A673 (cell line): ENCODE data around the gene IGF2R. TPM values are rescaled to one million over a fixed set of nuclear protein-coding genes. Genes with fewer than 3 reads are reported as not detected.

ENCODE experiments used
- BruUV-seq: library from RNA; stranded (reverse); fragments of 400-500 nt; replicated peaks from 2 replicates; lab custom pipeline; 2021; lab: Mats Ljungman, UMichigan
- CTCF ChIA-PET: fragments of 300-600 bp; sonication (Branson Sonifier 250); formaldehyde crosslinking; loops from one replicate; lab custom pipeline; 2022; ENCODE audit warnings: antibody characterized with exemption; lab: Charles Lee
- POLR2A ChIA-PET: fragments of 300-600 bp; sonication (Branson Sonifier 250); formaldehyde crosslinking; loops from one replicate; lab custom pipeline; 2022; ENCODE audit warnings: antibody characterized with exemption; ENCODE audit not compliant: low non-redundant PET; lab: Charles Lee
- DNase-seq: peaks from one replicate; pipeline ENCODE4 v3.0.0-alpha.2; 2015; ENCODE audit warnings: low spot score
- H3K27ac ChIP-seq: fragments of 200-600 bp; sonication (generic); 2 replicates; pipeline ENCODE4 v1.5.1; 2016; ENCODE audit warnings: mixed run types, low read depth, mild to moderate bottlenecking, mixed read lengths, antibody characterized with exemption, low read length; ENCODE audit not compliant: poor library complexity, severe bottlenecking
- H3K27me3 ChIP-seq: fragments of 200-600 bp; sonication (generic); replicated peaks from 2 replicates; pipeline ENCODE4 v1.6.1; 2017; ENCODE audit warnings: mixed run types, low read depth, mild to moderate bottlenecking, mixed read lengths, antibody characterized with exemption, low read length; ENCODE audit not compliant: insufficient read depth, poor library complexity
- H3K36me3 ChIP-seq: fragments of 200-600 bp; sonication (generic); 2 replicates; pipeline ENCODE4 v1.6.1; 2016; ENCODE audit warnings: mixed run types, mild to moderate bottlenecking, mixed read lengths, antibody characterized with exemption, low read length; ENCODE audit not compliant: insufficient read depth, poor library complexity, severe bottlenecking
- H3K4me1 ChIP-seq: fragments of 200-600 bp; sonication (generic); 2 replicates; pipeline ENCODE4 v1.6.1; 2017; ENCODE audit warnings: mixed run types, mild to moderate bottlenecking, mixed read lengths, antibody characterized with exemption, low read length; ENCODE audit not compliant: insufficient read depth, poor library complexity, severe bottlenecking
- H3K4me3 ChIP-seq: fragments of 200-600 bp; sonication (generic); 2 replicates; pipeline ENCODE4 v1.5.1; 2016; ENCODE audit warnings: low read depth, mixed run types, mild to moderate bottlenecking, mixed read lengths, low read length; ENCODE audit not compliant: poor library complexity, severe bottlenecking
- H3K9me3 ChIP-seq: fragments of 200-600 bp; sonication (generic); 2 replicates; pipeline ENCODE4 v1.6.1; 2016; ENCODE audit warnings: mixed run types, low read depth, mild to moderate bottlenecking, mixed read lengths, antibody characterized with exemption, low read length; ENCODE audit not compliant: poor library complexity, severe bottlenecking
- CTCF ChIP-seq: fragments of 300-800, 200-600 bp; sonication (generic); conservative IDR thresholded peaks from 2 replicates; pipeline ENCODE4 v1.5.1; 2017; ENCODE audit warnings: low read depth, mild to moderate bottlenecking, antibody characterized with exemption, low read length, moderate library complexity, mixed read lengths
- EZH2 ChIP-seq: fragments of 200-600 bp; sonication (generic); IDR thresholded peaks from 2 replicates; pipeline ENCODE4 v1.6.1; 2017; ENCODE audit warnings: borderline replicate concordance, low read depth, mild to moderate bottlenecking, mixed read lengths, antibody characterized with exemption, low read length; ENCODE audit not compliant: poor library complexity, severe bottlenecking
- intact Hi-C: fragments of 100-400 bp; cut with micrococcal nuclease; formaldehyde crosslinking; loops from one replicate; pipeline ENCODE4 v1.10.0; 2022; ENCODE audit not compliant: unreplicated experiment
- total RNA-seq: library from RNA; stranded (reverse); gene quantifications from 2 replicates; pipeline ENCODE4 v1.2.3, GENCODE V29; 2021

IGF2R gene
- total RNA-seq, 1 experiment from 2014 or later = 67.4 TPM

- Histone ChIP-seq H3K27me3 (no peaks in the 10 kb centered on the region), H3K9me3 (no peaks in the 10 kb centered on the region), H3K4me3 (no peak overlapping the region), H3K27ac (no peak overlapping the region), H3K4me1 (no peaks in the 10 kb centered on the region), H3K36me3 (no peaks in the 10 kb centered on the region)
- ChIA-PET POLR2A (no interaction called here), CTCF (no interaction called here)
- intact Hi-C loops = no loop called here
- no peak for DNase-seq
- no TSS peak for BruUV-seq
- TF ChIP-seq CTCF (no peak), EZH2 (no peak)
Measured at GRCh38 chr6:160141001-160141726, 172.3 kb downstream of the IGF2R start.

GRCh38 chr6:160142115-160142715 is 173.3 kb downstream of the IGF2R start:
- no peak overlapping the region for H3K27ac ChIP-seq
- H3K4me1 ChIP-seq = no peaks in the 10 kb centered on the region
- BruUV-seq = no TSS peak
- CTCF ChIA-PET = no interaction called here
- H3K4me3 ChIP-seq = no peak overlapping the region
- no peaks in the 10 kb centered on the region for H3K9me3 ChIP-seq
- POLR2A ChIA-PET = no interaction called here
- DNase-seq = no peak
- H3K27me3 ChIP-seq = no peaks in the 10 kb centered on the region
- TF ChIP-seq CTCF = no peak
- no peak for TF ChIP-seq EZH2
- no peaks in the 10 kb centered on the region for H3K36me3 ChIP-seq
- intact Hi-C loops = no loop called here

GRCh38 chr6:160146454-160147145 is 177.7 kb downstream of the IGF2R start:
- no peaks in the 10 kb centered on the region for H3K4me1 ChIP-seq
- BruUV-seq = no TSS peak
- no peak for TF ChIP-seq CTCF
- TF ChIP-seq EZH2 = no peak
- H3K27me3 ChIP-seq = no peaks in the 10 kb centered on the region
- ChIA-PET CTCF (no interaction called here), POLR2A (no interaction called here)
- no peak overlapping the region for H3K27ac ChIP-seq
- DNase-seq = no peak
- H3K9me3 ChIP-seq = no peaks in the 10 kb centered on the region
- no peak overlapping the region for H3K4me3 ChIP-seq
- intact Hi-C loops = no loop called here
- H3K36me3 ChIP-seq = no peaks in the 10 kb centered on the region
